ENCODE data around the gene CAMK2D. TPM values are rescaled to one million over a fixed set of nuclear protein-coding genes. Genes with fewer than 3 reads are reported as not detected.

Gene CAMK2D
- total and polyA plus RNA-seq, 2 experiments from 2014 or later = 36.8 to 99.1 TPM

- no peak for DNase-seq (ENCODE audit: low spot score)
- Histone ChIP-seq H2AFZ (no peak overlapping the region), H3K9me2 (replicated peaks; ENCODE audit: insufficient read depth) (no peaks in the 10 kb centered on the region), H3K4me2 (no peak overlapping the region), H3K27me3 (no peaks in the 10 kb centered on the region), H3K4me3 (no peak overlapping the region), H3K4me1 (ENCODE audit: insufficient read depth) (no peaks in the 10 kb centered on the region), H3K27ac (no peak overlapping the region), H3K36me3 (replicated peaks; ENCODE audit: insufficient read depth, low read depth) (no peaks in the 10 kb centered on the region), H4K20me1 (ENCODE audit: insufficient read depth, poor library complexity, severe bottlenecking) (no peaks in the 10 kb centered on the region), H3K79me2 (no peaks in the 10 kb centered on the region), H3K9me3 (ENCODE audit: low read depth) (peaks cover 3% of the 10 kb centered on the region)
- no peak for TF ChIP-seq EZH2phosphoT487 (IDR thresholded peaks at IDR 0.05; ENCODE audit: low read depth, severe bottlenecking, unreplicated experiment)
- no peak for TF ChIP-seq EZH2 (IDR thresholded peaks at IDR 0.05; ENCODE audit: borderline replicate concordance)
- no peak for TF ChIP-seq CTCF (IDR thresholded peaks at IDR 0.05; ENCODE audit: poor library complexity)
Measured at GRCh38 chr4:113420938-113421337, 340.6 kb downstream of the CAMK2D start.

GRCh38 chr4:113419631-113420030, 341.9 kb downstream of the CAMK2D start:
- no peak for DNase-seq (ENCODE audit: low spot score)
- no peaks in the 10 kb centered on the region for H3K36me3 ChIP-seq (replicated peaks; ENCODE audit: insufficient read depth, low read depth)
- no peak overlapping the region for H2AFZ ChIP-seq
- H4K20me1 ChIP-seq (ENCODE audit: insufficient read depth, poor library complexity, severe bottlenecking) = no peaks in the 10 kb centered on the region
- no peaks in the 10 kb centered on the region for H3K4me1 ChIP-seq (ENCODE audit: insufficient read depth)
- H3K9me3 ChIP-seq (ENCODE audit: low read depth) = peaks cover 3% of the 10 kb centered on the region
- 84% methylated on average over 2 of the region's 2 CpGs for WGBS (ENCODE audit: low lambda C conversion rate, missing lambda C conversion rate)
- H3K79me2 ChIP-seq = no peaks in the 10 kb centered on the region
- H3K9me2 ChIP-seq (replicated peaks; ENCODE audit: insufficient read depth) = no peaks in the 10 kb centered on the region
- H3K27me3 ChIP-seq = no peaks in the 10 kb centered on the region
- TF ChIP-seq EZH2phosphoT487 (IDR thresholded peaks at IDR 0.05; ENCODE audit: low read depth, severe bottlenecking, unreplicated experiment) = no peak
- TF ChIP-seq CTCF (IDR thresholded peaks at IDR 0.05; ENCODE audit: poor library complexity) = no peak
- no peak for TF ChIP-seq EZH2 (IDR thresholded peaks at IDR 0.05; ENCODE audit: borderline replicate concordance)
- no peak overlapping the region for H3K4me3 ChIP-seq
- H3K4me2 ChIP-seq = no peak overlapping the region
- H3K27ac ChIP-seq = no peak overlapping the region

- H3K4me1 ChIP-seq (ENCODE audit: insufficient read depth) = no peaks in the 10 kb centered on the region
- no peak overlapping the region for H3K4me2 ChIP-seq
- DNase-seq (ENCODE audit: low spot score) = peak; percentile 51
- H3K79me2 ChIP-seq = no peaks in the 10 kb centered on the region
- no peaks in the 10 kb centered on the region for H3K9me2 ChIP-seq (replicated peaks; ENCODE audit: insufficient read depth)
- WGBS (ENCODE audit: low lambda C conversion rate, missing lambda C conversion rate) = 57% methylated on average over 4 of the region's 4 CpGs
- no peak for TF ChIP-seq EZH2phosphoT487 (IDR thresholded peaks at IDR 0.05; ENCODE audit: low read depth, severe bottlenecking, unreplicated experiment)
- TF ChIP-seq EZH2 (IDR thresholded peaks at IDR 0.05; ENCODE audit: borderline replicate concordance) = no peak
- no peak for TF ChIP-seq CTCF (IDR thresholded peaks at IDR 0.05; ENCODE audit: poor library complexity)
- no peak overlapping the region for H3K4me3 ChIP-seq
- no peaks in the 10 kb centered on the region for H3K27me3 ChIP-seq
- H3K27ac ChIP-seq = no peak overlapping the region
- no peak overlapping the region for H2AFZ ChIP-seq
- H3K36me3 ChIP-seq (replicated peaks; ENCODE audit: insufficient read depth, low read depth) = no peaks in the 10 kb centered on the region
- no peaks in the 10 kb centered on the region for H4K20me1 ChIP-seq (ENCODE audit: insufficient read depth, poor library complexity, severe bottlenecking)
- H3K9me3 ChIP-seq (ENCODE audit: low read depth) = no peaks in the 10 kb centered on the region
Measured at GRCh38 chr4:113411496-113411938, 350.0 kb downstream of the CAMK2D start.

GRCh38 chr4:113410686-113411085, 350.9 kb downstream of the CAMK2D start:
- Histone ChIP-seq H3K27ac (no peak overlapping the region), H3K79me2 (no peaks in the 10 kb centered on the region), H3K27me3 (no peaks in the 10 kb centered on the region), H4K20me1 (ENCODE audit: insufficient read depth, poor library complexity, severe bottlenecking) (no peaks in the 10 kb centered on the region), H3K4me3 (no peak overlapping the region), H3K4me2 (no peak overlapping the region), H3K36me3 (replicated peaks; ENCODE audit: insufficient read depth, low read depth) (no peaks in the 10 kb centered on the region), H3K4me1 (ENCODE audit: insufficient read depth) (no peaks in the 10 kb centered on the region), H3K9me3 (ENCODE audit: low read depth) (no peaks in the 10 kb centered on the region), H3K9me2 (replicated peaks; ENCODE audit: insufficient read depth) (no peaks in the 10 kb centered on the region), H2AFZ (no peak overlapping the region)
- no peak for TF ChIP-seq CTCF (IDR thresholded peaks at IDR 0.05; ENCODE audit: poor library complexity)
- TF ChIP-seq EZH2 (IDR thresholded peaks at IDR 0.05; ENCODE audit: borderline replicate concordance) = no peak
- no peak for TF ChIP-seq EZH2phosphoT487 (IDR thresholded peaks at IDR 0.05; ENCODE audit: low read depth, severe bottlenecking, unreplicated experiment)
- no peak for DNase-seq (ENCODE audit: low spot score)

Measured in hepatocyte (in vitro differentiated cells).